Urinary bladder (tissue), 4 donors: ENCODE data around the gene MTMR3. TPM values are rescaled to one million over a fixed set of nuclear protein-coding genes. Genes with fewer than 3 reads are reported as not detected.
A peak's percentile ranks its signal among the peaks of the same experiment; 100 is the strongest.

Source experiments
- DNase-seq: peaks from one replicate; pipeline ENCODE4 v3.0.0-alpha.2; 2015; ENCODE audit errors: extremely low spot score
- H3K27ac ChIP-seq: one replicate; pipeline ENCODE4 v1.5.1; 2013; ENCODE audit warnings: low read depth, mild to moderate bottlenecking, moderate library complexity
- H3K36me3 ChIP-seq: one replicate; pipeline ENCODE4 v1.6.1; 2013; ENCODE audit warnings: mild to moderate bottlenecking, moderate library complexity; ENCODE audit not compliant: insufficient read depth
- H3K4me1 ChIP-seq: one replicate; pipeline ENCODE4 v1.6.1; 2013; ENCODE audit warnings: mild to moderate bottlenecking, moderate library complexity; ENCODE audit not compliant: insufficient read depth
- H3K4me3 ChIP-seq: one replicate; pipeline ENCODE4 v1.5.1; 2013; ENCODE audit warnings: low read depth, low read length
- WGBS: extraction: QIAGEN DNeasy Blood & Tissue Kit; methylation state at CpG from one replicate; pipeline ENCODE4 v1.1.7; 2013; 5-methylcytosine and 5-hydroxymethylcytosine counted together
- polyA plus RNA-seq: library from polyadenylated mRNA; stranded (reverse); fragments of 200-250 nt; gene quantifications from one replicate; pipeline ENCODE4 v1.2.3, GENCODE V29; 2013
- total RNA-seq: library from RNA; depleted of rRNA; stranded (reverse); fragments of >200 nt; gene quantifications from one replicate; pipeline ENCODE4 v1.2.3, GENCODE V29; 2014
- donor health status: healthy with polysubstance abuse.
- donor health status: healthy.

The MTMR3 gene
- total and polyA plus RNA-seq, 2 donors: 17.8 to 62.7 TPM

DNA sequence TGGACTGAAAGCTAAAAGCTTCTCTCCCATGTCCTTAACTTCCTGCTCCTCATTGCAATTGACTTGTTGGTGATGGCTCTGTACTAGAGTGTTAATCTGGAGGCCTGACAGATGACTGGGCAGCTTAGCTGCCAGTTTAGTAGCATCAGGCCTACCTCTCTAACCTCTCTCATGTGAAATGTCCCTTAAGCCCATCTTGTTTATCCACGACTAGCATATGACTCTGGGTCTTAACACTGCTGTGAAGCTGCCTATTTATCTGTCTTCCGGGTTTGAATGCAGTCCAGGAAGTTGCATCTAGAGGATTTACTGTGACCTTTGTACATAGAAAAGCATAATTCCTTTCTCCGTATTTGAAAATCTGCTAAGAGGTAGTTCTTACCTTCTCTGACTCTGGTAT lies 112.0 kb downstream of the MTMR3 start:
- no peak for DNase-seq
- Histone ChIP-seq H3K4me1 (peaks cover 2% of the 10 kb centered on the region), H3K4me3 (no peak overlapping the region), H3K36me3 (no peaks in the 10 kb centered on the region), H3K27ac (no peak overlapping the region)
- 15% methylated on average over 3 of the region's 3 CpGs for WGBS

- DNase-seq: no peak
- H3K4me3 ChIP-seq: no peak overlapping the region
- no peaks in the 10 kb centered on the region for H3K36me3 ChIP-seq
- peaks cover 2% of the 10 kb centered on the region for H3K4me1 ChIP-seq
- no peak overlapping the region for H3K27ac ChIP-seq
Observed at GRCh38 chr22:29997107-29997506, 114.1 kb downstream of the MTMR3 start.

GRCh38 chr22:29997516-29997915 lies 114.5 kb downstream of the MTMR3 start:
- 77% methylated on average over 2 of the region's 2 CpGs for WGBS
- no peak overlapping the region for H3K27ac ChIP-seq
- H3K36me3 ChIP-seq: peaks cover under 1% of the 10 kb centered on the region
- no peak for DNase-seq
- H3K4me3 ChIP-seq: no peak overlapping the region
- peaks cover 2% of the 10 kb centered on the region for H3K4me1 ChIP-seq

GRCh38 chr22:29998627-29999384 lies 115.8 kb downstream of the MTMR3 start:
- peaks cover 2% of the 10 kb centered on the region for H3K4me1 ChIP-seq
- peak overlapping the region; percentile 10 for H3K27ac ChIP-seq
- 39% methylated on average over 4 of the region's 4 CpGs for WGBS
- no peak for DNase-seq
- H3K36me3 ChIP-seq: peaks cover 3% of the 10 kb centered on the region
- no peak overlapping the region for H3K4me3 ChIP-seq

- no peak for DNase-seq
- no peak overlapping the region for H3K4me3 ChIP-seq
- WGBS: 93% methylated on average over 2 of the region's 2 CpGs
- no peaks in the 10 kb centered on the region for H3K4me1 ChIP-seq
- H3K27ac ChIP-seq: no peak overlapping the region
- peaks cover 3% of the 10 kb centered on the region for H3K36me3 ChIP-seq
Observed at GRCh38 chr22:30000566-30000965, 117.6 kb downstream of the MTMR3 start.

DNA sequence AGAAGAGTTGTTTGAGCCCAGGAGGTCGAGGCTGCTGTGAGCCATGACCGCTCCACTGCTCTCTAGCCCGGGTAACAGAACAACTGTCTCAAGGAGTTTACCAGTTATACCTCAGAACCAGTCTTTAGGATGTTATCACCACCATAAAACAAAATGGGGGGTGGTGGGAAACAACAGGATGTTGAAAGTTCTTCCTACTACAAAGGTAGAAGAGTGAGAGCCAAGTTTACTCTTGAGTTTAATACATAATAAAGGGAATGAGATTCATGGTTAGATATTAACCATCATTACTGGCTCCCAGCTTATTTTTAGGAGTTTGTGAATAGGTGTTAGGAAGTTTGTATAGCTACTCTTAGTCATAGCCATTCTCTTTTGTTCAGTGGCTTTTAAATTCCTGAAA lies 118.5 kb downstream of the MTMR3 start:
- Histone ChIP-seq H3K4me3 (no peak overlapping the region), H3K4me1 (no peaks in the 10 kb centered on the region), H3K27ac (no peak overlapping the region), H3K36me3 (peaks cover 3% of the 10 kb centered on the region)
- WGBS: 94% methylated on average over 3 of the region's 3 CpGs
- DNase-seq: no peak

DNA sequence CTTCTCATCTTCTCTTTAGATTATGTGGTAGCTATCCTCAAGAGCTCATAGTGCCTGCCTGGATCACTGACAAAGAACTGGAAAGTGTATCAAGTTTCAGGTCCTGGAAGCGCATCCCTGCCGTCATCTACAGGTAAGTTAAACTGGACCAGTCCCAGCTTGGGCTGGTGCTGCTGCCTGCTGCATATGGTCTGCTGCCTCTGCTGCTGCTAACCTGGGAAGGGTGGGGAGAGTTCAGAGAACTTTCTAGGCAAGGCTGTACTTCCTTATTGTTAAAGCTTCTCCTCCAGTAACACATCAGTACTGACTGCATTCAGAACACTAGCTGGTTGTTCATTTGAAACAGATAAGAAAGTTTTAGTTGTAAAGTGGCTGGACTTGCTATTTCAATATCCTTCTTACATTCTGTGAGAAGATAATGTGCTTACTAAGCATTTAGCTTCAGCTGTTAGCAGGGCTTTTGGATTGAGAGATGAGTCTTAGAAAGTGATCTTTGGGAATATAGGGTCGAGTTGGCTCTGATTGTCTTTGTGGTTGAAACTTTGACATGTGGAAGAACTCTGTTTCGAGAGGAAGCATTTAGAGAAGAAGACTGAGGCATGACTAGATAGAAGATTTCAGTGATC lies 120.0 kb downstream of the MTMR3 start:
- DNase-seq: no peak
- H3K4me1 ChIP-seq: no peaks in the 10 kb centered on the region
- WGBS: 84% methylated on average over 4 of the region's 4 CpGs
- H3K4me3 ChIP-seq: no peak overlapping the region
- H3K27ac ChIP-seq: no peak overlapping the region
- peaks cover 8% of the 10 kb centered on the region for H3K36me3 ChIP-seq

- Histone ChIP-seq H3K27ac (no peak overlapping the region), H3K4me3 (no peak overlapping the region), H3K36me3 (peaks cover 10% of the 10 kb centered on the region), H3K4me1 (no peaks in the 10 kb centered on the region)
- 59% methylated on average over 1 of the region's 1 CpG for WGBS
- DNase-seq: no peak
Observed at GRCh38 chr22:30004101-30004500, 121.1 kb downstream of the MTMR3 start.

DNA sequence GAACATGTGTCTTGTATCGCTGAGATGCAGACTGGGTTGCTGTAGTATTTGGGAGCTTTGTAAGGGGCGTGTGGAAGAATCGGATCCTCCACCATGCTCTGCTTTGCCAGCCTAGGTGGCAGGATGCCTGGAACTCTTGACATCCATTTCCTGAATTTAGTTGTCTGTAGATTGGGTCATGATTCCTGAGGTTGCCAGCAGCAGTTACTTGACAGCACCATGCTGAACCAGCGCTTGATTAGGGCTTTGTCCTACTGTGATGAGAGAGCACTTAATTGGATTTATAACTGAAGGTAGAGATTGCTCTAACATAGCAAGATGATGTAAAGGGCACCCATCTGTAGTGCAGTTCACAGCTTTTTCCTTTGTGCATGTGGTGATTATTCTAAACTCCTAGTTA lies 121.7 kb downstream of the MTMR3 start:
- Histone ChIP-seq H3K36me3 (peaks cover 10% of the 10 kb centered on the region), H3K4me3 (no peak overlapping the region), H3K4me1 (no peaks in the 10 kb centered on the region), H3K27ac (no peak overlapping the region)
- WGBS: 55% methylated on average over 4 of the region's 4 CpGs
- DNase-seq: no peak

DNA sequence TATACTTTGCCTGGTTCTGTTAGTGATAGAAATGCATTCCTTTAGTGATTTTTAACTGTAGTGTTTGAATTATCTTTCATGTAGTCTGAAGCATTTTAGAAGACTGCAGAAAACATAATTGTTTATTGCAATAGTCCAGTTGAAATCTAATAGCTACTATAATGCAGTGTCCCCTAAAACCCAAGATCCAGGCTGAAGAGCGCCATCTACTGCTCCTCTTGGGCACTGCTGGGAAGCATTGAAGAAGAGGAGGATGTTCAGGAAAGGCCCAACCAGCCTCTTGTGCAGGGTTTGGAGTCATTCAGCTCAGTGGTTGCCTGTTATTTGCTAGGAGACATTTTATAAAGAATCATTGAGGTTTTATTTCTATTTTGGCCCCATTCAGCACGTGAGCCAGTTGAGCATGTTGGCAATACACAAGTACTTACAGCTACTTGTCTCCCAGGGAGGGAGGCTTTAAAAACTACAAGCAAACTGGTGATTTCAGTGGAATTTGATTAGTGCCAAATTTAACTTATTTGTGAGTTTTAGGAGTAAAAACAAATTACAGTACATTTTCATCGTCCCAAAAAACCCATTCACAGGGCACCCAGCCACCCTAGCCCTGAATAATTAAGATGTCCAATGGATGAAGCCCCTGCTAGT lies 122.4 kb downstream of the MTMR3 start:
- peaks cover 10% of the 10 kb centered on the region for H3K36me3 ChIP-seq
- WGBS: 50% methylated on average over 3 of the region's 3 CpGs
- DNase-seq: peak; percentile 49
- H3K4me1 ChIP-seq: no peaks in the 10 kb centered on the region
- H3K4me3 ChIP-seq: no peak overlapping the region
- no peak overlapping the region for H3K27ac ChIP-seq

DNA sequence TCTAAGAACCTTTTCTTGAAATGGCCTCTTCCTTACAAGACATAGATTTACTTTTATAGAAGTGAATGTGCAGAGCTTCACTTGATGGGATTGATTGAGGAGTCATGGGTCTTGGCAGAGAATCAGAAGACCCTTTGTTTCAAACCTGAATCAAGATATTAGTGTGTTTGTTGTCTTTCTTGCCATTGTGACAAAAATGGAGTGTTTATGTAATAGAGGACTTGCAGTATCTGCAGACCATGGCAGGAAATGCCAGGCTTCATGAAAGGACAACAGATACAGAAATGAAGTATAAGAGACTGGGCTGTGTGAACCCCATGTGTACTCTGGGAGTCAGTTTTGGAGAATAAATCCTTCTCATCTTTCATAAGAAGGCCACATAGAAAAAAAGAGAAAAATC lies 124.4 kb downstream of the MTMR3 start:
- H3K36me3 ChIP-seq: peaks cover 10% of the 10 kb centered on the region
- H3K27ac ChIP-seq: no peak overlapping the region

DNA sequence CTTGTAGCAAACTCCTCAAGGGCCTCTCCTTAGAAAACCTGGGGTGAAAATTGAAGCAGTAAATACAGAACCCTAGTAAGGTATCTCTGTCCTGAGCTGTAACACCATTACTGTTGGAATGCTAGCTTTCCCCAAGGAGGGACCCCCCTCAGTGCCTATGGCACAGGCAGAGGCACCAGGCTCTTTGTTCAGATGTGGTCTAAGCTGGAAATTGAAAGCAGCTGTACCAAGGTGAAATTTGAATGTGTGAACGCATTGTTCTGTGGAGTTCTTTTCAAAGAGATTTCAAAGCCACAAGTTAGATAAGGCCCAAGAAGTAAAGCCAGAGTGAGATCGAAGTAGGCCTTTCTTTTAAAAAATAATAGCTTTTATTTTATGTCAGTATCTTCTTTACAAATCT lies 125.4 kb downstream of the MTMR3 start:
- Histone ChIP-seq H3K36me3 (peaks cover 8% of the 10 kb centered on the region), H3K4me3 (no peak overlapping the region), H3K27ac (no peak overlapping the region), H3K4me1 (no peaks in the 10 kb centered on the region)
- WGBS: 74% methylated on average over 2 of the region's 2 CpGs
- DNase-seq: no peak

More for the DNA sequence above, 124.4 kb downstream of the MTMR3 start:
- no peak for DNase-seq
- Histone ChIP-seq H3K4me1 (no peaks in the 10 kb centered on the region), H3K4me3 (no peak overlapping the region)

GRCh38 chr22:30009478-30009877 lies 126.5 kb downstream of the MTMR3 start:
- peaks cover 8% of the 10 kb centered on the region for H3K36me3 ChIP-seq
- DNase-seq: no peak
- H3K4me3 ChIP-seq: no peak overlapping the region
- no peak overlapping the region for H3K27ac ChIP-seq
- no peaks in the 10 kb centered on the region for H3K4me1 ChIP-seq

- peaks cover 8% of the 10 kb centered on the region for H3K36me3 ChIP-seq
- WGBS: 42% methylated on average over 2 of the region's 2 CpGs
- DNase-seq: no peak
- H3K4me3 ChIP-seq: no peak overlapping the region
- H3K27ac ChIP-seq: no peak overlapping the region
- H3K4me1 ChIP-seq: no peaks in the 10 kb centered on the region
Observed at GRCh38 chr22:30010789-30011405, 127.9 kb downstream of the MTMR3 start.
